GM19397 (cell line): ENCODE measurements around the gene NDUFS4.
"Not testable (repeated sequence)": the region's sequence is repeated elsewhere in the genome, so short reads cannot be mapped to it uniquely, and the experiment has no call there.

ENCODE experiments used
- ATAC-seq: cut with Tn5 transposase; IDR thresholded peaks from one replicate; pipeline ENCODE4 v1.9.1; 2021; ENCODE audit warnings: mild to moderate bottlenecking, moderate library complexity; ENCODE audit not compliant: unreplicated experiment

NDUFS4 gene

GRCh38 chr5:53571403-53571802 lies 11.0 kb downstream of the NDUFS4 start:
- no peak for ATAC-seq

- no peak for ATAC-seq
These were observed 14.7 kb downstream of the NDUFS4 start for GRCh38 chr5:53575101-53575500.

DNA sequence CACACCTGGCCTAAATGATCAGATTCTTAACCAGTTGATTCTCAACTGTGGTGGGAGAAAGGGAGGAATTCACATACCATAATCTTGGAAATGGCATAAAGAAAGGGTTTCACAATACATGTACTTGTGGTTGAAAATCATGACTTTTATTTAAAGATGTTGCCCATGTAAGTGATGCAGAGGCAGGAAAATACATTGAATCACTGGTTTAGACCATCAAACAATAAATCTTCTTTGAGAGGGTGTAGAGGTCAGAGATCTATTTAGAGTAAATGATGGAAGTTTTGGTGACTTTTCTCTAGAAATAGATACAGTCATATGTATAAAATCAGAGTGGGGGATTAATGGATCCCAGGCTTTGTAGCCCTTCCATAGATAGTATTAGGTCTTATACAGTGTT lies 15.4 kb downstream of the NDUFS4 start:
- ATAC-seq = no peak

GRCh38 chr5:53576674-53577073 lies 16.2 kb downstream of the NDUFS4 start:
- ATAC-seq = no peak

DNA sequence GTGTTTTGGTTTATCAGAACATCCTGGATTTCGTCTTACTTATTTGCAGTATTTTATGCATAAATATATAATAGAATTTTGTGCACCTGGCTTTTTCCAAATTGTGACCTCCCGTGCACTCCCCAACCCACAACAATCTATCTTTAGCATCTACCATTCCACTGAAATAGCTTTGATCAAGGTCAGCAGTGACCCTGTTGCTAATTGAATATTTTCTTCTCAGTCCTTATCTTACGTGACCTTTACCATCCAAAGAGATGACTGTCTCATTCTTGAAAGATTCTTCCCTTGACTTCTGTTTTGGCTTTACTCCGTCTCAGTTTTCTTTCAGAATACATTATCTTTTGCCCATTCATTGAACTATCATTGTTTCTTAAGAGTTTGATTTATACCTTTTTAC lies 18.4 kb downstream of the NDUFS4 start:
- no peak for ATAC-seq

- ATAC-seq = no peak
These were observed 20.1 kb downstream of the NDUFS4 start for GRCh38 chr5:53580547-53580946.

- ATAC-seq = no peak
These were observed 21.8 kb downstream of the NDUFS4 start for GRCh38 chr5:53582225-53582624.

- ATAC-seq = no peak
These were observed 30.3 kb downstream of the NDUFS4 start for GRCh38 chr5:53590759-53591158.

DNA sequence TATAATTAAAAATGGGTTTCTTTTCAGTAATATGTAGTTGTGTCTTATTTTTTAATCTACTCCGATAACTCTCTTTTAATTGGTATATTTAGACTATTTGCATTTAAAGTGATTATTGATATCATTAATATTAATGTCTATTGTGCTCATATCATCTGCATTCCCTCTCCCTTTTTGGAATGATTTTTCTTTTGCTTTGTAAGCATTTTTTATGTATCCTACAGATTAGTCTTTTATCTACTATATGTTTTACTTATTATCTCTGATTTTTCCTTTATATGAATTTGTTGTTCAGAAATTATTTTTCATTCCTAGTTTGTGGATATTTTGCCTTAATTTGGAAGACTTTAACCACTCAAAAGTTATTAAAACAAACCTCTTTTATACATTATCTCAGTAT lies 34.0 kb downstream of the NDUFS4 start:
- ATAC-seq = no peak

DNA sequence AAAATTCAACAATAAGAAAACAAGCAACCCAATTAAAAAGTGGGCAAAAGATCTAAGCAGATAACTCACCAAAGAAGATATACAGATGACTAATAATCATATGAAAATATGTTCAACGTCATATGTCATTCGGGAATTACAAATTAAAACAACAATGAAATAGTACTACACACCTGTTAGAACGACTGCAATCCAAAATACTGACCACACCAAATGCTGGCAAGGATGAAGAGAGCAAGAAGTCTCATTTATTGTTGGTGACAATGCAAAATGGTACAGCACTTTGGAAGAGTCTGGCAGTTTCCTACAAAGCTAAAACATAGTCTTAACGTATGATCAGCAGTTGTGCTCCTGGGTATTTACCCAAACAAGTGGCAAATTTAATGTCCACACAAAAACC lies 37.5 kb downstream of the NDUFS4 start:
- ATAC-seq = no peak

- ATAC-seq = no peak
These were observed 41.1 kb downstream of the NDUFS4 start for GRCh38 chr5:53601570-53601969.

DNA sequence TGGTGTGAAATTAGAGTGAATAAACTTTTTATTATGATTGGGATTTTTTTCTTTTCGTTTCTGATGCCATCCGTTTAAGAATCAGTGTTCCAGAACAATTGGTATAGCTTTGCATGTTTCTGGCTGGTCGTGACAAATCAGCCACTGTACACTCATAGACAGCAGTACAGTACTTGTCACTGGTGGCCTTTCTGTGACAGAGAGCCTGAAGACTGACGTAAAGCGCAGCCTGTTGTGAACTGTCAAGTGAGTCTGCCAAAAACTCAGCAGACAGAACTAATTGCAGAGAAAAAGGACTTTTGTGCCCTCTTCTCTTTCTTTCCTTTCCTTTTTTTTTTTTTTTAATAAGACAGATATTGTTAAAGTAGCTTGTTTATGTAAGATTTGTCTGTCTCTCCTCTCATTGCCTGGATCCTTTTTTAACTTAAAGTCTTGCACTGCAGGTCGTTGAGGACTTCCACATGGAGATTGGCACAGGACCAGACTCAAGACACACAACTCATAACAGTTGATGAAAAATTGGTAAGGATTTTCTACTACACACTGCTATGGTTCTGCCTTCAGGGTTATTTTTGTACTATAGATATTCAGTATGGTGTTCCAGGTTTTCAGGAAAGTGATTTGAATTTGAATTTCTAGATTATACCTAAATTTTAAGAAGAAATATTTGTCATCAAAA lies 42.7 kb downstream of the NDUFS4 start:
- ATAC-seq = no peak

GRCh38 chr5:53604309-53604708 lies 43.9 kb downstream of the NDUFS4 start:
- ATAC-seq = no peak

GRCh38 chr5:53607886-53608285 lies 47.4 kb downstream of the NDUFS4 start:
- ATAC-seq = no peak

- ATAC-seq = not testable (repeated sequence)
These were observed 48.5 kb downstream of the NDUFS4 start for GRCh38 chr5:53608897-53609296.

- no peak for ATAC-seq
These were observed 52.6 kb downstream of the NDUFS4 start for GRCh38 chr5:53613061-53613460.

DNA sequence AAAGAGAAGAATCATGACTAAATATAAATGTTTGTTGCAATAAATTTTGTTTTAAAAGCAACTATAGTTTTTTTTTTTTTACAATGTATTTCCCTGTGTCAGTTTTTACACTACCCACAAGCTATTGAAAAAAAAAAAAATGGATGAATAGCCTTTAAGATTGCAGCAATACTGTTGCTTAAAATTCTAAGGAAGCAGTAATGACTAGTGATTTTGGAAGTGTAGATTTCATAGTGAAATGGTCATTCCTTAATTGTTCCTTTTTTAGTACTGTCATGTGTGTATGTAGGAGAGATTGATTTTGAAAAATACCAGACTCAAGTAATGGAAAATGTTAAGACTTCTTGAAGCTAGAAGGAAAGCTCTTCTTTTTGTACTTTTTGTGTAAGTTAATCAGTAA lies 53.1 kb downstream of the NDUFS4 start:
- ATAC-seq = no peak

DNA sequence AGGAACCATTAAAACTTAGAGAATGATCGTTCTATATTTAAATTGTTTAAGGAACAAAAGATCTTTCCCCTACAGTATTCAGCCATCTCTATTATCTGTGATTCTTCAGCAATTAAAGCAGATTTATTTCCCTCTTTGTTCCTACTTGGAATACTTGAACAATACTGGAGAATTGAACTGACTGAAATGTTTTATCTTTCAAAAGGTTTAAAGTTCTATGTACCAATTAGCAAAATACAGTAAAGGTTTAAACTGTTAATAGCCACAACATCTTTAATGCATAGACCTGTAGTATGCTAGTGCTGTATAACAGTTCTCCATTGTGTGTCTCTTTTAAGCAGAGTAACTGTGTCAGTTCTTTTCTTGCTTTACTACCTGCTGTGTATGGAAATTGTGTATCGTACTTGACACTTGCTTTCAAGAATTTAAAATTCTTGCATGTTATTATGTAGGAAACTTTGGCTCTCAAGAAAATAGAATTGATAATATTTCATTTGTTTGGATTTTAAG lies 54.0 kb downstream of the NDUFS4 start:
- ATAC-seq = no peak

- no peak for ATAC-seq
These were observed 56.6 kb downstream of the NDUFS4 start for GRCh38 chr5:53616939-53617549.

GRCh38 chr5:53631251-53631650 lies 70.8 kb downstream of the NDUFS4 start:
- ATAC-seq = no peak

GRCh38 chr5:53642061-53642460 lies 81.6 kb downstream of the NDUFS4 start:
- no peak for ATAC-seq

DNA sequence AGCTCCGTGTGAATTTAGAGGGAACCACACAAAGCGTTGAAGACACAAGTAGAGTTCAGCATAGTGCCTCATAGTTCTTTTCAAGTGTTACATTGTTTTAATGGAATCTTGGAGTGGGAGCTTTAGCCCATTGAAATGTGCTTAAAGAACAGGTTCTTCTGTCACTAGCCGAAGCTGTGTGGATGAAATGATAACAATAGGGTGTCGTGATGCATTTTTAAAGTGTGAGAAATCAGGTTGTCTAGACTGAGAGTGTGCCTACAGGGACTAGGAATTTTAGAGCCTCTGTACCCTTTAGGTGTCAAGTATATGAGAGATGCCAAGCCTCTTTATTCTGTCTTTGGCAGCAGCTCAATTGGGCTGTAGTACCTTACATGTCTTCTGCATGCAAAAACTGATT lies 83.0 kb downstream of the NDUFS4 start:
- ATAC-seq = no peak

GRCh38 chr5:53645078-53645477 lies 84.6 kb downstream of the NDUFS4 start:
- ATAC-seq = no peak
